HG03342 (cell line): Measurements from ENCODE around the gene MSI2.

Experiments used
- ATAC-seq: cut with Tn5 transposase; IDR thresholded peaks from one replicate; pipeline ENCODE4 v1.9.1; 2021; ENCODE audit warnings: mild to moderate bottlenecking, moderate library complexity; ENCODE audit not compliant: unreplicated experiment

The MSI2 gene

DNA sequence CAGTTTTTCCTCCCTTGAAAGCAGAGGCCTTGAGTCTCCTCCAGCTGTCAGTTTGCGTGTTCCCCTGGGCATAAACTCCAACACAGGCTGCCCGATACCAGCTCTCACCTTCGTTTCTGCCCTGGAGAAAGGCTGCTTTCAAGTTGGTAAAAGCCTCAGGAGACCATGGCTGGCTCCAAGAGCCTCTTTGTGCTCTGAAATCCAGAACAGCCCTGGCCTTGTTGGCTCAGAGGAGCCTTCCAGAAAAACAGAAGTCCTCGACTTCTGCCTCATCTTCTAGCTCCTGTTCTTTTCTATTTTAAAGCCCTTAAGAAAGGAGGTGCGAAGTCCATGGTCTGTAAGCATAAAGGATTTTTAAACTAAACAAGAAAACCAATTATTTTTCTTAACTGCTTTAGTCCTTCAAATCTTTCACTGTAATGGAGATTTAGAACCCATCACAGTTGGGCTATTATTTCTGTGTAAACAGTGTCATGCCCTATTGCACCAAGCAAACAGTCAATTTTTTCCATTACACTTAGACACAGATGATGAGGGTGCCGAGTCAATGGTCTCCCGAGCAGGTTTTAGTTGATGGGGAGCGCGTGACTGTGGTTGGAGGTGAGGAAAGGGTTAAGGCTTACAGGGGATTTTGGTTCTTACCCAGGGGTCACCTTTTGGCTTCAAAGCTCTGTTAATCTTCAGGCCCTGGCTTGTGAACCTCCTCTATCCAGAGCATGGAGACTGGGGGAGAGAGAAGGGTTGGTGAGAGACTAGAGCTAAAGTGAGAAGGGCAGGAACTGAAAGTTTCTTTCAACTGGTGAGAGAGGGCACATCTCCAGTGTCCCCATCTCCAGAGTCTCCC is 212.8 kb downstream of the MSI2 start:
- peak; percentile 56 for ATAC-seq

- no peak for ATAC-seq
Observed at GRCh38 chr17:57470906-57471305, 214.6 kb downstream of the MSI2 start.

DNA sequence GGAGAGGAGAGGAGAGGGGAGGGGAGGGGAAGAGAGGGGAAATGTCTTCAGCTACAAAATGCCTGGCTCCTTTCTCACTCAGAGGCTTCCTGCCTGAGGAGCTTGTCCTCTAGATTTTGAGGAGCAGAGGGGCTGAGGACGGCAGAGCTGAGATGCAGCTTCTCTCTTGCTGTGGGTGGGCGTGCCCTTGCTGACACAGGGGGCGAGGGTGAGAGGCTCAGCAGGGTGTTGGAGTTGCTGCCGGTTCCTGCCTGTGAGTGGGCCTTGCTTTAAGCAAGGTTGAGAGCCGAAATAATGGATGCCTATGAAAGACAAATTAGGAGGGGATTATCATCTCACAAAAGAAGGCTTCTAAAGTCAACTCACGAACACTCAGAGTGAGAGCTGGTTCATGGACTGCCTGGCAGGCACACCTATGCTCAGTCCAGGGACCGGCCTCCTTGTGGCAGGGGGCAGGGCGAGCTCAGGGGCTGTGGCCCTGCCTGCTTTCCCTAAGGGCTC is 215.6 kb downstream of the MSI2 start:
- ATAC-seq, result no peak

DNA sequence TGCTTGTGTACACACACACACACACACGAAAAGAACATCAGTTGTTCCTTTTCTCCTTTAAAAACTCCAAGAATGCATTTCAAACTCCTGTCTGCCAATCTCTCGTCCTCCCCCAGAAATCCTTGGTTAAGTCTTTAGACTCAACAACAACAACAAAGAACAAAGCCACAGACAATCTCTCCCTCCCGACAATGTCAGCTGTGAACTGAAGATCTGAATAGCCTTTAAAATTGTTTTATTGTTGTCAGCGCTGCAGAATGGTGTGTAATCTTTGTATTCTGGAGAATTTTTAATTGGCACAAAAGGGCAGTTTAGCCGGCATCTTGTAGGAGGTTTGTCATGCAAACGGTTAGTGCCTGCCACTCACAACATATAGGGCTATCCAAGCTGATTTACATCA is 219.5 kb downstream of the MSI2 start:
- no peak for ATAC-seq

GRCh38 chr17:57477522-57478362 is 221.4 kb downstream of the MSI2 start:
- no peak for ATAC-seq

- ATAC-seq, result no peak
Observed at GRCh38 chr17:57478478-57479250, 222.3 kb downstream of the MSI2 start.

DNA sequence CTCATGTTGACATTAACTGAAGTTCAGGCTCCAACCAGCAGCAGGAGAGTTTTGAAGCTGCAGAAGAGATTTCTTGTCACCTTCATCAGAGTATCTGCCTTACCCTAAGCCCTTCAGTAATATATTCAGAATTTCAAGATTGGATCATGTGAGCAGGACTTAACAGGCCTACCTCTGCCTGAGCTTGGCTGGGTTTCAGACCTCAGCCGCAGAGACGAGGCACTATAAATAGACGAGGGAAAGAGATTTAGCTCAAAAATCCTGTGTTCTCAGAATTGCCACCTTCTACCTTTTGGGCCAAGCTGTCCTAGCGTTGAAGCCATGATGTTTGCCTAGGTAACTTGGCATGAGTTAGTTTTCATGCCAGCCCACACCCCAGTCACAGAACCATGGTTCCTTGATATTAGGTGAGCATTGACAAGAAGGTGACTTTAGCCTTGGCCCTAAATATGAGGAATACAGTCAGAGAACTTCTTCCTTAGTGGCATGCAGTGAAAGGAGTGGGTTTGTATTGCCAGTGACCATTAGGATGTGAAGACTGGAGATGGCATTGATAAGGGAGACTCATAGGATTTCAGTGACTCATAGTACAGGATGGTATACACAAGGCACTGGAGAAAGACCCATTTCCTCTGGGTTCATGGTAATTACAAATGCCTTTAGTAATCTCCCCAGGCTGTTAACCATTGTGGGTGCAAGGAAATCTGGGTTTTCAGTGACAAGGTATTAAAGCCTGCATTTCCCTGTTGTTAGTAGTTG is 224.3 kb downstream of the MSI2 start:
- no peak for ATAC-seq

GRCh38 chr17:57481910-57482391 is 225.6 kb downstream of the MSI2 start:
- ATAC-seq, result no peak

DNA sequence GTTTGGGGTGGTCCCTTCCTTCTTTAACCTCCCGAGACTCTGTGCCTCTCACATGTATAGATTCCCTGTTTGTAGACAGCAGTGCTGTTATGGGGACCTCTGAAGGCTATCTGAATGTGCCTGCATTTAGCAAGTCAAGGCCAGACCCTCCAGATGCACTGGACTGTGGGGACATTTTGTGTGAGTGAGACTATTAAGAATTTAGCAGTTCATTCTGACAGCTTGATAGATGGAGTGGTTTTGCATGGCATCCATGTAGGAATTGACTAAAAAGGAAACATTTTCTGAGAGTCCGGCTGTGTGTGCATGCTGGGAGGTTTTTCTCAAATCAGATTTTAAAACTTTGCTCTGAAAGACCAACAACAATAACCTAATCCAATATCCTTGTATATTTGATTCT is 226.3 kb downstream of the MSI2 start:
- ATAC-seq, result no peak

DNA sequence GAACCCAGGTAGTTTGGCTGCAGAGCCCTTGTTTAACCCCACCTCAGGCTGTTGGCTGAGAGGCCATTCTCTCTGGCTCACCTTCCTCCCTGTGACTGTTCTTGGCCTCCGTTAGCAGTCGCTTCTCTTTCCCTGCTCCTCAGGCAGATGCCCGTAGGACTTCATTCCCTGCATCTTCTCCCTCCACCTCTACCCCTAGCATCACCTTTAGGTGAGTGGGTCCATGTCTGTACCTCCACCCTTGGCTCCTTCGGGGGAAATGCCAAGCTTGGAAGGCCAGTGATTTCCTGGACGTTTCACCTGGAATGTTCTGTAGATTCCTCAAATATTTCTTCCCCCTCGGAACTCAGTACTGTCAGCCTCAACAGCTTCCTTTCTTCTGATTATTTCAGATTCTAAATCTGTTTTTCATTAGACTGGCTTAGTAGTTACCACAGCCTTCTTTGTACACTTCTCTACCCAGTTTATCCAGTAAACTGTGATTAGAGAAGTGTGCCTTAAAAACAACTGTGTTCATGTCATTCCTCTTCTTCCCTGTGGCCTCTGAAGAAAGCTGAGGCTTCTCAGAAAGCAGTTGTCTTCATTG is 227.9 kb downstream of the MSI2 start:
- ATAC-seq, result no peak

DNA sequence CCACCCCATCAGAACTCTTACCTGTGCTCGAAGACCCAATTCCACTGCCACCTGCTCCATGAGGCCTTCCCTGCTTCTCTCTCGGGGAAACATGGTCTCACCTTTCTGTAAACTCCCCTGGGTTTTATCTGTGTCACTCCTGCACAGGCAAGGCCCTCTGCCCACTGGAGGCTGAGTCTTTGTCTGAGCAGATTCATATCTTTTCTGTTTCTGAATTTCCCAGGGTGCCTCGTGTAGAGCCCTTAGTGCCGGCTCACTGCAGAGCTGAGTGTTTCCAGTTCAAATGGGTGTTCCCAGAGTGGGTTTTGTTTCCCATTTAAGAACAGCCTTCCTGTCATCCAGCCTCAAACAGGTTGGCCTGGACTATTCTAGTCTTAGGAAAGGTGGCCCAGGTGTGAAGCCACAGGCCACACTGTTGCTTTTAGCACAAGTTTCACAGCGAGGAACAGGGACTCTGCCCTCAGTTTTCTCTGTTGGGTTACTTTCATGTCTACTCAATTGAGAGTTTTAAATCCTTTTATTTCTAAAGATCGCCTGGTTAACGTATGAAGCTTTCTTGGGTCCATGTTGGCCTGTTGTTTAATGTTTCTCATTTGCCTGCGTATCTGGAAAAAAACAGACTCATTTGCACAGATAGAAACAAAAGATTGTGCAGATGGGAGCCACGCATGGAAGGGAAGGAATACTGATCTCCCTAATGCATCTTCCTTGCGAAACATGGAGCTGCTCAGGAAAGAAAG is 228.7 kb downstream of the MSI2 start:
- no peak for ATAC-seq

DNA sequence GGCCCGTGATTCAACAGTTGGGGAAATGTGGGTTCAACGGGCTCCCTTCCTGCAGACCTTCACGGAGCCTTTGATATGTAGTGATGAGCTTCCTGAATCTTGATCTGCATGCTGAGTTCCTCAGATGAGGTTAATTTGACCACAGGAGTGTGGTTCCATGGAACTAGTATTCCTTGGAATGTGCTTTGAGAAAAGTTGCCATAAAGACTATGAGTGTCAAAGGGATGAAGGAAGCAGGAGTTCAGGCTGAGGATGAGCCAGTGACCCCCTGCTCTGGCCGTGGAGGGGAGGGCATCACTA is 229.2 kb downstream of the MSI2 start:
- ATAC-seq, result no peak

DNA sequence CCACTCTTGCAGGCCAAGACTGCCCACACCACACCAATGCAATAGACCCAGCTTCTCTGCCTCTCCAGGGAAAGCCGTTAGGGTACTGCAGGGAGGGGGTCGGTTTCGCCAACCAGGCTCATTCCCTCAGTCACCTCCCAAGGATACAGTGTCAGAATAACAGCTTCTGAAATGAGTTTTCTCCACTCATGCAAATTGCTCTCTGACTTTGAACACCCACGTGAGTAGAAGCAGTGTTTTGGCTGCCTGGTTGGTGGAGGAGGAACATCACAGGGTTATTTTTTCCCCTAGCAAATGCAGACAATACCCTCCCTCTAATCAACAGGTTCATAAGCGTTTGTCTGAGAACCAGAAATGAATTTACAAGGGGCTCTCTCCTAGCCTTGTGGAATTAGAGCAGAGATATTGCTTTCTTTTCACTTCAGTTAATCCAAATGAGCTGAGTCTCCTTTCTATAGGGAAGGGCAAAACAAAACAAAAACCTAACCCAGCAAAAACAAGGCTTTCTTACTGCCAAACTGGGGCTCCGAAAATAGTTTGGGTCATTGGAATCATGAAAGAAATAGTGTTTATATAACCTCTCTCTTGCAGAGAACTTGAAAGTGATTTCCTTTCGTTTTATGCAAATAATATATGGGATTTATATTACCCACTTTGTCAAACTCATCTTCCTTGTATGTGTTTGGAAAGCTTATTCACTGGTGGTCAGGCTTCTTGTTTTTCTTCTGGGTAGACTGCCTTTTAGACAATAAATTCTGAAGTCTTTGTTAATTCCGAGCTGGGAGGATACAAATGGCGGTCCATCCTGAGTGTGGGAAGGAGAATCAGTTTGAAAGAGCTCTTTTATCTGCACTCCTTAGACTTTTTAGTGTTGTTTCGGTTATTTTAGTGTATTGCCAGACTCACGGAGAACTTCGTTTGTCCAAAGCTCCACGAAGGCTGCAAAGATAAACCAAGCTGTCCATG is 229.9 kb downstream of the MSI2 start:
- no peak for ATAC-seq

- ATAC-seq, result no peak
Observed at GRCh38 chr17:57486882-57487301, 230.6 kb downstream of the MSI2 start.

- ATAC-seq, result no peak
Observed at GRCh38 chr17:57487573-57487972, 231.2 kb downstream of the MSI2 start.

GRCh38 chr17:57488856-57489255 is 232.5 kb downstream of the MSI2 start:
- no peak for ATAC-seq

- no peak for ATAC-seq
Observed at GRCh38 chr17:57489321-57489720, 233.0 kb downstream of the MSI2 start.
